ENCODE measurements around the gene AKR1C2. TPM values are rescaled to one million over a fixed set of nuclear protein-coding genes. Genes with fewer than 3 reads are reported as not detected.

AKR1C2 gene
- total RNA-seq, 1 experiment from 2014 or later, result 0.25 TPM

GRCh38 chr10:4982764-4983226 is 20.9 kb downstream of the AKR1C2 start:
- no TSS peak for BruUV-seq (replicated peaks)
- Histone ChIP-seq H3K4me3 (replicated peaks in 1 of 2; ENCODE audit: low read depth in 1 of 2, low read length in 2 of 2) (no peak overlapping the region), H3K36me3 (ENCODE audit: control insufficient read depth in 1 of 2, insufficient read depth in 2 of 2, low read length in 2 of 2) (no peaks in the 10 kb centered on the region), H3K9me3 (ENCODE audit: control insufficient read depth in 1 of 2, insufficient read depth in 1 of 2, low read depth in 1 of 2, low read length in 2 of 2) (no peaks in the 10 kb centered on the region), H3K4me1 (ENCODE audit: control insufficient read depth in 1 of 2, insufficient read depth in 2 of 2, low read length in 2 of 2) (peaks cover 6 to 7% of the 10 kb centered on the region in 2 experiments; a peak in 2 of 4 replicates), H4K20me1 (ENCODE audit: insufficient read depth) (no peaks in the 10 kb centered on the region), H3K79me2 (ENCODE audit: insufficient read depth, low read length) (no peaks in the 10 kb centered on the region), H3K9ac (ENCODE audit: low read length) (no peak overlapping the region), H3K4me2 (ENCODE audit: low read length) (no peak overlapping the region), H3K27me3 (ENCODE audit: insufficient read depth, low read length) (no peaks in the 10 kb centered on the region), H3K9me2 (ENCODE audit: insufficient read depth) (no peaks in the 10 kb centered on the region), H3K27ac (ENCODE audit: low read depth, low read length) (no peak overlapping the region), H2AFZ (ENCODE audit: low read depth, low read length, poor library complexity, severe bottlenecking) (no peak overlapping the region)
- TF ChIP-seq EGR1 (IDR thresholded peaks at IDR 0.05; ENCODE audit: low read depth) (no peak), ATF3 (IDR thresholded peaks at IDR 0.05) (no peak), MAX (IDR thresholded peaks at IDR 0.05) (no peak), EZH2phosphoT487 (IDR thresholded peaks at IDR 0.05; ENCODE audit: borderline replicate concordance) (no peak), CBX3 (IDR thresholded peaks at IDR 0.05; ENCODE audit: low read depth) (no peak), EZH2 (IDR thresholded peaks at IDR 0.05) (no peak), TCF7L2 (IDR thresholded peaks at IDR 0.05; ENCODE audit: borderline replicate concordance, extremely low read depth, insufficient read depth, insufficient read length) (no peak), SP1 (IDR thresholded peaks at IDR 0.05; ENCODE audit: low read depth) (no peak), SRF (IDR thresholded peaks at IDR 0.05; ENCODE audit: low read depth) (no peak), POLR2A (IDR thresholded peaks at IDR 0.05; ENCODE audit: borderline replicate concordance, extremely low read depth, insufficient read depth, insufficient read length) (no peak), CEBPB (IDR thresholded peaks at IDR 0.05; ENCODE audit: low read depth) (no peak), JUND (IDR thresholded peaks at IDR 0.05) (no peak), POLR2AphosphoS5 (IDR thresholded peaks at IDR 0.05; ENCODE audit: low read depth, low read length) (no peak), YY1 (IDR thresholded peaks at IDR 0.05; ENCODE audit: extremely low read depth, insufficient replicate concordance, low read depth, low read length) (no peak)
- POLR2A ChIA-PET, result no interaction called here
- ATAC-seq (no peak), DNase-seq (ENCODE audit: low read depth, low spot score) (no peak)
- CTCF ChIA-PET, result interaction anchor here (2.8 kb wide), 1 partner anchor 133 kb away, joined by 14 read pairs; no protein-coding TSS in a partner anchor
- intact Hi-C loops (cut with micrococcal nuclease), result loop anchor here (1.0 kb wide), 1 partner anchor 133 kb away; no protein-coding TSS in a partner anchor
- RAD21 ChIA-PET (ENCODE audit: low non-redundant PET in 1 of 2, low total read pairs in 2 of 2, uncharacterized antibody in 2 of 2, unreplicated experiment in 2 of 2), result no interaction called here

Measured in HCT116 (cell line).